Measurements from ENCODE around the gene KIRREL3.
"Not testable (repeated sequence)": the region's sequence is repeated elsewhere in the genome, so short reads cannot be mapped to it uniquely, and the experiment has no call there.

The KIRREL3 gene

GRCh38 chr11:126952533-126952932 is 48.0 kb downstream of the KIRREL3 start:
- DNase-seq (ENCODE audit: low spot score): not testable (repeated sequence)

- DNase-seq (ENCODE audit: low spot score): no peak
Measured at GRCh38 chr11:126951465-126951864, 49.1 kb downstream of the KIRREL3 start.

DNA sequence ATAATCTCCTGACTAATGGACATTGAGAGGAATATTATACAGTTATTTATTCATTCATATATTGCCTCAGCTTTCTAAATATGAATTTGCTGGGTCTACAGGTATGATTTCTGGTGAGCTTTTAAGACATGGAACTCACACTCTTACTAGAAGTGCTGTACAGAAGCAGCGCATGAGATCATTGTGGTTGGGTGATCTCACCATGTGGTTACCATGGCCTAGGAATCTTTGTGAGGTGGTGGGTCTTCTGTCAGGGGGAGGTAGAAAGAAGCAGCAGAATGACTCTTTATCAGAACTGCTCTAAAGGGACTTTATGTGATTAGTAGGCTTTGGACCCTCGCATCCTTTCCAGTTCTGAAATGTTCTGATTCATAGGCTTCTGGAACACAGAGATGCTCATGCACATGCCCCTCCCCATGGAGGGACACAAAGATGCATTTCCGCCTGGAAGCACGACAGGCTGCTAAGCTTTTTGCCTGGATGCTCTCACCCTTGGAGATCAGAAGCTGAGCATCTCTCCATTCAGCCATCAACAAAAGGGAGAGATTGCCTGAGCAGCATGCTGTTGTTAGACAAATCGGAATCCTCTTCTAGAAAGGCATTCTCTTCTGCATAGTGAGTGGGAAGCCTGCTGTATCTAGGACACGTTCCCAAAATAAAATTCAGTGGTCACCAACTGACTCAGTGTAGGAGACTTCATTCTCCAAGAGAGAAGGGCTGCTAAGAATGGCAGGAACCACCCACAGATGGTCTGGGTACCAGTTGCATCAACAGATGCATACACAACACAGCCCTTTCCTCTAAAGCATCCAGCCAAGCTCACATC is 51.3 kb downstream of the KIRREL3 start:
- DNase-seq (ENCODE audit: low spot score): no peak

DNA sequence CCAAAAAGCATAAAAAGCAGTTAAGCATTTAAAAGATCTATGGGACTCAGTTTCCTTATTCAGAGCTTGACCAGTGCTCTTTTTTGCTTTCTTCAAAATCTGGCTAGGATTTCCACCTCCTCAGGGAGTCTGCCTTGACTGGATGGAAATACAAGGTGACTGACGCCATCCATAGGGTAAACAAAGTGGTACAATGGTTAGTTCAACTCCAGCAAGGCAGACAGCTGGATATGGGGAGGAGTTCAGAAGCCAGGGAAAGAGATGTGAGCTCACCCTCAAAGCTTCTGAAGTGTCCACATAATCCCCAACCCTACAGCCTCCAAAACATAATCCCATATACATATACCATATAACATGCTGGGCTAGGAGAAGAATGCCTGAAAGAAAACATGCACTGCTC is 52.0 kb downstream of the KIRREL3 start:
- no peak for DNase-seq (ENCODE audit: low spot score)

GRCh38 chr11:126945319-126945718 is 55.3 kb downstream of the KIRREL3 start:
- DNase-seq (ENCODE audit: low spot score): no peak

- no peak for DNase-seq (ENCODE audit: low spot score)
Measured at GRCh38 chr11:126943316-126943715, 57.3 kb downstream of the KIRREL3 start.

GRCh38 chr11:126942146-126942545 is 58.4 kb downstream of the KIRREL3 start:
- DNase-seq (ENCODE audit: low spot score): no peak

- no peak for DNase-seq (ENCODE audit: low spot score)
Measured at GRCh38 chr11:126939552-126939951, 61.0 kb downstream of the KIRREL3 start.

- no peak for DNase-seq (ENCODE audit: low spot score)
Measured at GRCh38 chr11:126938718-126939117, 61.9 kb downstream of the KIRREL3 start.

DNA sequence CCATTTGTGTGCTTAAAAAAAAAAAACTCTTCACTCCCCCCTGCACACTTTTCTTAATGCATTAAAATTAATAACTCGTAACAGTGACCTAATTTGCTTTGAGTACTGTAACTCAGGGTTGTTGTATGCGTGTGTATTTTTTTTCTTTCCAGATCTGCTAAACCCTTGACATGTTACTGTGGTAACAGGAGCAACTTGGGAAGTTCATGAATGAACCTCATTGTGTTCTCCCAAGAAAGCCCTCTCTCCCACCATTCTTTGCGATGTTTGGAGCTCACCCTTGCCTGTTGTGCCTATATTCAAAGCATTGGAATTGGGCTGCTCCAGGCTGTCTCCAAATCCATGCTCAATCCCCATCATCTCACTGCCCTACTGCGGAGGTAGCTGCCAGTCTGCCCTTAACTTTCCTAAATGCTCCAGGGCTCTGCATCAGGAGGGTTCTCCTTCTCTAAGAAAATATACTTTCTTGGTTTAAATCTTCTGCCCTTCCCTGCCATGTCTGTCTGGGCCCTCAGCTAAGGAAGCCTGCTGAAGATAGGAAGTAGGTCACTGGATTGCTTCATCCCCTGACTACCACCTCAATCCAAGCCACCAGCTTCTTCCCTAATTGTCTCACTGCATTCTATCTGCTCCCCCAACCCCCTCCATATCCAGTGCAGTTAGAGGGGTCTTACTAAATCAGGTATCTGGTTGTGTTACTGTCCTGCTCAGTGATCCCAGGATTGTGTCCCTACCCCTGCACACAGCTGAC is 70.3 kb downstream of the KIRREL3 start:
- no peak for DNase-seq (ENCODE audit: low spot score)

DNA sequence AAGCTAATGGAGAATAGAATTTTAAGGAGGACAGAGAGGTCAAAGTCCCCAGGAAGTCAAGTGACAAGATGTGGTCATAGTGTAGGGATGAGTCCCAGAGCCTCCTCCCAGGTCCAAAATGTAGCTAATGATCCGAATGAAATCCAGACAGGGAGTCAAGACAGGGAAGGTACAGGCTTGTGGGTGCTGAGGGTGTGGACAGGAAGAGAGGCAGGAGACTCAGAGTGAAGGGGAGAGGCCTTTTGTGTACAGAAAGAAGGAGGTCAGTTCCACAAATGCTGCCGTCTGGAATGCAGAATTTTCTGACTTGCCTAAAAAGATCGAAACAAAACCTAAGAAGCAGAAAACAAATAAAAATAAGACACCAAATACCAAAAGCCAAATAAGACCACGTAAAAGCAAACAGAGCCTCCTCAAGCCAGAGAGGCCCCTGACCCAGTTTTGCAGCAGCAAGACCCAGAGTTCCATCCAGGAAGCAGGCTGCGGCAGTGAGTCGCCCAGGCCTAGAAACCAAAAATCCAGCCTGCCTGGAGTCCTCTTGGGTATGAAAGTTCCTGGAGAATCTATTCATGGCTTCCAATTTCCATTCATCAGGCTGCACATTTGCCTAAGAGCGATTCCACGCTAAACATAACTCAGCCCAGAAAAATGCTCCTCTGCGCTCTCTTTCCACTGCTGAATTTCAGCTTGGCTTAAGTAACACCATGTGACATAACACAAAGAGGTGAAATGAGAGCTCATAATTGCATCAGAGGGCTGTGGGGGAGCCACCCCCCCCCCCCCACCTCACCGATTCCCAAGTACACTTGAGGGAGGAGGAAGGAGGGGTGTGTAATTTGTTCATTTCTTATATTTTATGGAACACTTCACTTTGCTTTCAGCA is 71.2 kb downstream of the KIRREL3 start:
- no peak for DNase-seq (ENCODE audit: low spot score)

DNA sequence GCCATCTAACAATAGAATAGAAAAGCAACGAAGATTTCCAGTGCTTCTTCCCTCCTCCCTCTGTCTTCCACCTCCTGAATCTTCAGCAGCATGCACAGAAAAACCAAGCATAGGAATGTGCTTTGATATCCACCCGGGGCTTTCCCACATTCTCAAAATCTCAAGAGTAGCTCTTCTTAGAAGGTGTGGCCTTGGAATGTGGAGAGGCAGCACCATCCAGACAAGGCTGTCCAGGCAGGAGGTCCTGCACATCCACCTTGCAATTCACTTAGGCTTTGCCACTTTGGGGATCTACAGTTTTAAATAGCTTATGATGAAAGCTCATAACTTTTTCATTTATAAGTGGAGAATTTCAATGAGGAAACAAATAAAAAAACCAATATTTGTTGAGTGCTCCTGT is 72.9 kb downstream of the KIRREL3 start:
- DNase-seq (ENCODE audit: low spot score): no peak

DNA sequence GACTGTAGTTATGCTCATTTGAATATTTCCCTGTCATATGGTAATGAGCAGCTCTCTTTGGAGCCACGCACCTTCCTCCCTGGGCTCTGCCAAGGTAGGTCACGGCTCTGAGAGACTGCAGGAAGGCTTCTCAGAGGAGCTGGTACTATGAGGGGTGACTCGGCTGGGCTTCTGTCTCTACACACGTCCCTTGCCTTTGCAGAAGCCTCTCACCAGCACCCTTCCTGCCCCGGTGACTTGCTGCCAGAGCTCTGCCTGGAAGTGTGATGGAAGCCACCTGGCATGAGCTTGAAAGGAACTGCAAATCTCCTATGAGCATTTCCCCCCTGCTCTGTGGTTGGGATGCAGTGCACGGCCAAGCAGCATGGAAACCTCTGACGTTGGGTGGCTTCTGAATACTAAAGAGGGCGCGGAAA is 74.2 kb downstream of the KIRREL3 start:
- DNase-seq (ENCODE audit: low spot score): no peak

GRCh38 chr11:126925321-126926093 is 75.1 kb downstream of the KIRREL3 start:
- DNase-seq (ENCODE audit: low spot score): no peak

GRCh38 chr11:126924376-126925040 is 76.1 kb downstream of the KIRREL3 start:
- no peak for DNase-seq (ENCODE audit: low spot score)

- no peak for DNase-seq (ENCODE audit: low spot score)
Measured at GRCh38 chr11:126920833-126921232, 79.7 kb downstream of the KIRREL3 start.

DNA sequence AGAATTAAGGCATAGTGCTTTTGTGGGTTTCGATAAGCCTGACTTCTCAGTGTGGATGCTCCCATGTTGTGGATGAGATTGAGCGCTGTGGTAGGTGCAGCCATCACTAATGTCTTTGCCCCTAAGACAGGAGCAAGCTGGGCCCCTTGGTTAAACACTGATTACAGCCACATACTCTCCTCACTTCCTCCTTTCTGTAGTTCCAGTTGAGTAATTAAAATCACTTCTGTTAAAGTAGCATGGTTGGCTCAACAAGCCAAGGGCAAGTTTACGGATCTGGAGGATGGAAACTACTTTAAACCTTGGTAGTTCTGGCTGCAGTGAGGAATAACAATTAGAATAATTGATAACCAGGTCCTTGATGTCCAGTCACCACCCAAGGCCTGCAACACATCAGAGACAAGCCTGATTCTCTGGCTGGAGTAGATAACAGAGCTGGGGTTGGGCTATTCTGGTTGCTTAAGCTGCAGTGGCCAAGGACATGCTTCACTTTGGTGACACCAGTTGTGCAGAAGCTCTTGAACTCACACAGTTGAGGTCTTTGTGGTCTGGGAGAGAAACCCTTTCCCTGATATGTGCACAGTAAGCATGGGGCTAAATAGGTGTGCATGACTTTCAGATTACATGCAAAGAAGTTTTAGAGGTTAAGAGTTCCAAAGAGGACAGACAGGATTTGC is 81.3 kb downstream of the KIRREL3 start:
- no peak for DNase-seq (ENCODE audit: low spot score)

DNA sequence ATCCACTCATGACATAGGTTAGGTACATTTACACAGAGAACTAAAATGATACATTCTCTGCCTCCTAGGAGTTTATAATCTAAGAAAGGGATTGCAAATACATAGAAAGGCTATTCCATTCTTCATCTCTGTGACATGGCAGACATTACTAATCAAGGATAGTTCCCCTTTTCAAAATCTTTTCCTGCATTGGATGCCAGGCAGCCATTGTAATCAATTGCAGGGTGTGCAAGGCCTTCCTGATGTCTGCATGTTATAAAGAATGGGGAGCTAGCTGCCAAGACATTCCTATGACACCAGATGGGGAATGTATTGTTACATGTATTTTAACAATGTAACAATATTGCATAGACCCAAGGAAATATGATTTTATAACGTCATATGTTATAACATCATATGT is 82.0 kb downstream of the KIRREL3 start:
- DNase-seq (ENCODE audit: low spot score): no peak

DNA sequence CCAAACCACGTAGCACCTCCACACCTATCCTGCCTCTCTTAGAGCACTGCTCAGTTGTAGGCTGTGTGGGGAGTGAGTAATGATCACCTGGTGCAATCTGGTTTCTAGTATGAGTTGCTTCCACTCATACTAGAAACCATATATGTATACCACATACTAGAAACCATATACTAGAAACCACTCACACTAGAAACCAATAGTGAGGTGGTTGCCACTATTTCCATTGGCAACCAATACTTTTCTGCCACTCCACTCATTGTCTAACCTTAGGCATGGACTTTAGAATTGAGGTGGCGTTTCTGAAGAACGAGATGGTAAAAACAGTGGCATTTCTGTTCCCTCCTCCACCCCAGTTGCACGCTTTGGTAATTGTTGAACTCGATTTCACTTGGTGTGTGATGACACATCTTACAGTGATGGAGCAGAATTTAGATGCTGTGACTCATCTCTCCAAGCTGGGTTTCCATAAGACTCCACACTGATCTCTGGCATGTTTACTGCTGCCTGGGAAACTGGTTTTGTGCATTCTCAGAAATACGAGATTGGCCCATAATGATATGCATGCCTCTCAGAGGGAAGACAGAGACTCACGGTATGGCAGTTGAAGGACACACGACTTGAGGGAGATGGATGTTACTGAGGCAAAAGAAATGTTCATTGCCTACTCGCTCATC is 82.9 kb downstream of the KIRREL3 start:
- DNase-seq (ENCODE audit: low spot score): no peak

DNA sequence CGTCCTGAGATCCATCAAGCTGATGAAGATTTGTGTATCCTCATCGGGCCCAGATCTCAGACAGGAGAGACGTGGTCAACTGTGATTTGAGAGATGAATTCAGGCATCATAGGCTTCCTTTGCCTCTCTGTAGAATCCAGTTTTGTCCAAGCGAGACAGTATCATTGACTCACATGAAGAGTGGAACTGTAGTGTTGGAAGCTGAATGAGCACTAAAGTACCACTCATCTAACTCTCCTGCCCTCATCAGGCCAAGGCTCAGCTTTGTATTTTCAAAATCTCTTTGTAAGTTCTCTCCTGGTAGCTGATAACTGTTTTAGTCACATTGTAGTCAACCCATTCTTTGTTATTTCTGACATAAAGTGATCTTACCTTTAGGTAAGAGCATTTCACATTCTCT is 85.1 kb downstream of the KIRREL3 start:
- no peak for DNase-seq (ENCODE audit: low spot score)
